Activated naive CD4-positive, alpha-beta T cell treated with anti-CD3 and anti-CD28 coated beads, Interleukin-2, amount 10 ng/mL, durations not matched to agents 7 days and 5 days (primary cell): ENCODE measurements around the gene ATXN7L3.
A peak's percentile ranks its signal among the peaks of the same experiment; 100 is the strongest.
"Not testable (repeated sequence)": the region's sequence is repeated elsewhere in the genome, so short reads cannot be mapped to it uniquely, and the experiment has no call there.

Experiments
- CTCF ChIA-PET: fragments of 350-600 bp; sonication (Branson Sonifier 250); formaldehyde crosslinking; loops from one replicate; lab custom pipeline; 2021; ENCODE audit warnings: antibody characterized with exemption; lab: Charles Lee
- DNase-seq: peaks from one replicate; pipeline ENCODE4 v3.0.0-alpha.2; 2020
- H3K27ac Mint-ChIP-seq: one replicate; pipeline ENCODE4 v1.8.0; 2021; ENCODE audit warnings: mild to moderate bottlenecking, moderate library complexity, mixed read lengths
- H3K27me3 Mint-ChIP-seq: one replicate; pipeline ENCODE4 v1.8.0; 2021; ENCODE audit warnings: mild to moderate bottlenecking, mixed read lengths
- H3K36me3 Mint-ChIP-seq: one replicate; pipeline ENCODE4 v1.8.0; 2021; ENCODE audit warnings: mixed read lengths
- H3K4me1 Mint-ChIP-seq: one replicate; pipeline ENCODE4 v1.8.0; 2021; ENCODE audit warnings: mixed read lengths
- H3K4me3 Mint-ChIP-seq: one replicate; pipeline ENCODE4 v1.8.0; 2021; ENCODE audit warnings: mild to moderate bottlenecking, moderate library complexity, mixed read lengths
- H3K9me3 Mint-ChIP-seq: one replicate; pipeline ENCODE4 v1.8.0; 2021; ENCODE audit warnings: mixed read lengths

Gene ATXN7L3

GRCh38 chr17:44164476-44164875 lies 35.2 kb downstream of the ATXN7L3 start:
- no peaks in the 10 kb centered on the region for H3K9me3 Mint-ChIP-seq

GRCh38 chr17:44159519-44160210 lies 40.0 kb downstream of the ATXN7L3 start:
- no peak overlapping the region for H3K4me3 Mint-ChIP-seq
- no peaks in the 10 kb centered on the region for H3K9me3 Mint-ChIP-seq
- CTCF ChIA-PET: no interaction called here
- DNase-seq: no peak
- no peaks in the 10 kb centered on the region for H3K4me1 Mint-ChIP-seq
- no peak overlapping the region for H3K27ac Mint-ChIP-seq
- H3K36me3 Mint-ChIP-seq: peaks cover 19% of the 10 kb centered on the region
- no peaks in the 10 kb centered on the region for H3K27me3 Mint-ChIP-seq

More at GRCh38 chr17:44164476-44164875, 35.2 kb downstream of the ATXN7L3 start:
- Mint-ChIP-seq H3K27ac (no peak overlapping the region), H3K4me3 (no peak overlapping the region), H3K36me3 (peaks cover 8% of the 10 kb centered on the region), H3K27me3 (no peaks in the 10 kb centered on the region), H3K4me1 (peaks cover 5% of the 10 kb centered on the region)
- CTCF ChIA-PET: interaction anchor here (1.2 kb wide), 1 partner anchor 13 kb away, joined by 3 read pairs; no protein-coding TSS in a partner anchor
- DNase-seq: no peak

DNA sequence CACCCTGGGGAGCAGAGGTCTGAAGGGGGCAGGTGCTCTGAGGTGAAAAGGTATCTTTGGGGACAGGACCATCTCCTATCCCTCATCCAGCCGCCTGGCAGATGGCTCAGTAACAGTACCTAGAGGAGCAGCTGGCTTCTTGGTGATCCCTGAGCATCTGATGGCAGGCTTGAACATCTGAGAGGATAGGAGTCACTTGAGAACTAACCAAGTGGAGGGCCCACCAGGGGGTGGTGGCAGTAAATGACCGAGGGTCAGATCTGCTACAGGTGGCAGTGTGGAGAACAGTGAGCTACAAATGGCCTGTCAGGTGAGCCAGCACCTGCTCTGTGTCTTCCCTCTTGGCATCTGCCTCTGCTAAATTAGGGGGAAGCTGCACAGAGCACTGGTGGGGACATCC lies 44.2 kb downstream of the ATXN7L3 start:
- H3K9me3 Mint-ChIP-seq: no peaks in the 10 kb centered on the region
- CTCF ChIA-PET: interaction anchor here (0.7 to 1.2 kb wide), 2 partner anchors 12 to 446 kb away, joined by 3 to 4 read pairs; no protein-coding TSS in a partner anchor
- H3K4me1 Mint-ChIP-seq: peaks cover 10% of the 10 kb centered on the region
- no peak for DNase-seq
- H3K27ac Mint-ChIP-seq: peak overlapping the region; percentile 40
- no peaks in the 10 kb centered on the region for H3K27me3 Mint-ChIP-seq
- peaks cover 22% of the 10 kb centered on the region for H3K36me3 Mint-ChIP-seq
- no peak overlapping the region for H3K4me3 Mint-ChIP-seq

DNA sequence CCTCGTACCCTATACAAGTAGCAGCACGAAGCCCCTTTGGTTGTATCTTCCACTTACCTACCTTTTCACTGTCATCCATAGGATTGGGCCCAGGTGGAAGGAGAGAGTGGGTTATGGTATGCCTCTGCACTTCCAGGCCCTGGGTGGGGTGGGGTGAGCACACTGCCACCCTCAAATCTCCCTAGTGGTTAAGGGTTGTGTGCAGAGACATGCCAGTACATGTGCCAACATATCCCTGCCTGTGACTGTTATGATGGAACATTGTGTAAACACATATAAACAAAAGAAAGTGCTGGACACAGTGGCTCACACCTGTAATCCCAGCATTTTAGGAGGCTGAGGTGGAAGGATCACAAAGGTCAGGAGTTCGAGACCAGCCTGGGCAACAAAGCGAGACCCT lies 46.8 kb downstream of the ATXN7L3 start:
- peaks cover 29% of the 10 kb centered on the region for H3K36me3 Mint-ChIP-seq
- no peak overlapping the region for H3K4me3 Mint-ChIP-seq
- DNase-seq: no peak
- peaks cover 16% of the 10 kb centered on the region for H3K4me1 Mint-ChIP-seq
- no peaks in the 10 kb centered on the region for H3K9me3 Mint-ChIP-seq
- no peaks in the 10 kb centered on the region for H3K27me3 Mint-ChIP-seq
- CTCF ChIA-PET: no interaction called here
- H3K27ac Mint-ChIP-seq: peak overlapping the region; percentile 55

- Mint-ChIP-seq H3K4me1 (peaks cover 16% of the 10 kb centered on the region), H3K27me3 (no peaks in the 10 kb centered on the region), H3K27ac (peak overlapping the region; percentile 21), H3K9me3 (no peaks in the 10 kb centered on the region), H3K36me3 (peaks cover 32% of the 10 kb centered on the region), H3K4me3 (no peak overlapping the region)
- DNase-seq: no peak
- CTCF ChIA-PET: interaction anchor here (1.1 to 3.7 kb wide), 5 partner anchors 8 to 66 kb away, joined by 3 to 17 read pairs (median 6); partner anchors contain the start of gene TMUB2
These were observed 49.8 kb downstream of the ATXN7L3 start for GRCh38 chr17:44149750-44150329.

GRCh38 chr17:44149066-44149465 lies 50.6 kb downstream of the ATXN7L3 start:
- not testable (repeated sequence) for H3K4me3 Mint-ChIP-seq, DNase-seq, H3K27ac Mint-ChIP-seq, H3K27me3 Mint-ChIP-seq, H3K9me3 Mint-ChIP-seq
- CTCF ChIA-PET: interaction anchor here (0.6 to 3.7 kb wide), 3 partner anchors 19 to 108 kb away, joined by 4 to 17 read pairs (median 4); no protein-coding TSS in a partner anchor
- Mint-ChIP-seq H3K4me1 (peaks cover 16% of the 10 kb centered on the region), H3K36me3 (peaks cover 30% of the 10 kb centered on the region)

DNA sequence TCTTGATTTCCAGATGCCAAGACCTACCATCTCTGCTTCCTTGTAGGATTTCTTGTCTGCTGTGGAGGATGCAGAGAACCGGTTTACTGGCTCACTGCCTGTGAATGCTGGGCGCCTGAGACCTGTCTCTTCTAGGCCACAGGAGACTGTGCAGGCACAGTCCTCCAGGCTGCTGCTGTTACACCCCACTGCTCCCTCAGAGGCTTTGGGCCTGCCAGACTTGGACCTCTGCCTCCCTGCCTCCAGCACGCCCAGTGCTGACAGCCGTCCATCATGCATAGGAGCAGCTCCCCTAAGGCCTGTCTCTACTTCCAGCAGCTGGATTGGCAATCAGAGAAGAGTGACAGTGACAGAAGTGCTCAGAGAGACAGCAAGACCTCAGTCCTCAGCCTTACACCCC lies 51.9 kb downstream of the ATXN7L3 start:
- Mint-ChIP-seq H3K36me3 (peaks cover 28% of the 10 kb centered on the region), H3K27ac (no peak overlapping the region), H3K4me3 (no peak overlapping the region), H3K4me1 (peaks cover 16% of the 10 kb centered on the region), H3K9me3 (no peaks in the 10 kb centered on the region), H3K27me3 (no peaks in the 10 kb centered on the region)
- no peak for DNase-seq
- CTCF ChIA-PET: no interaction called here

DNA sequence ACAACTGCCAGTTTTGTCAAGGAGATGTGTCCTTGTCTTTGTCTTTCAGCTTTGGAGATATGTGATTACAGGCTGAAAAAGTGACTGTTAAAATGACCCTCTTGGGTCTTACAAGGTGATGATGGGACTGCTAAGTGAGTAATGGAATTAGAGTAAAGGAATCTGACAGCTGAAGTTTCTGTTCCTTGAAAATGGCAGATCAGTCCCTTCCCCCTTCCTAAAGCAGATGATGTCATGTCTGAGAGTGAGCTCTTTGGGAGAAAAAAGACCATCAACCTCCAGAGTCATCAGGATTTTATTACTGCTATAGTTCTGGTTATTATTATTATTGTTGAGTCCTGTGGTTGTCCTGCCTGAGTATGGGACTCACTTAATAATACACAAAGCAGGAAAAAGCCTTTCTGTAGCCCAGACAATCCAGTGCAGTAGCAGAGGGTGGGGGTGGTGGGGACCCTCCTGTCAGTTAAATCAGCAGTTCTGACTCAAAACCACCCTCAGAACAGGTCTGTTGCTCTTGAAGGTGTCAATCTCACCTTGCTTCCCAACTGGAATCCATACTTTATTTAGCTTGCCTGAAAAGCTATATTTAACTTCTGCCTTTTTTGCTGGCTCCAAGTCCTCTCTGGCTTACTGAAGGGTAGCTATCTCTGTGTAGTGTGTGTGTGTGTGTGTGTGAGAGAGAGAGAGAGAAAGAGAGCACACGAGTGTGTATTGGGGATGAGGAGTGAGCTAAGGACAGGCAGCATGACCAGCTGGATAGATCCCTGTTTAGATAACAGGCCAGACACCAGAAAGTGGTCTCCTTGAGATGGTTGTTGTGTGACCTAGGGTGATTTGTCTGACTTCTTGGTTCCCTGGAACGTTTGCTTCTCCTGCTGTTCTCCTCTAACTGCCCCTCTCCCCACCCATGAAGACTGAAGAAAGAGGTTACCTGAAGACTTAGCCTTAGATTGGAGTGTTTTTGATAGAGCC lies 53.0 kb downstream of the ATXN7L3 start:
- DNase-seq: no peak
- peaks cover 22% of the 10 kb centered on the region for H3K4me1 Mint-ChIP-seq
- no peak overlapping the region for H3K4me3 Mint-ChIP-seq
- peaks cover 25% of the 10 kb centered on the region for H3K36me3 Mint-ChIP-seq
- no peaks in the 10 kb centered on the region for H3K27me3 Mint-ChIP-seq
- no peaks in the 10 kb centered on the region for H3K9me3 Mint-ChIP-seq
- CTCF ChIA-PET: interaction anchor here (1.2 kb wide), 1 partner anchor 22 kb away, joined by 4 read pairs; no protein-coding TSS in a partner anchor
- H3K27ac Mint-ChIP-seq: no peak overlapping the region

GRCh38 chr17:44144966-44145739 lies 54.5 kb downstream of the ATXN7L3 start:
- H3K27ac Mint-ChIP-seq: no peak overlapping the region
- H3K4me1 Mint-ChIP-seq: peaks cover 22% of the 10 kb centered on the region
- CTCF ChIA-PET: interaction anchor here (1.0 to 1.2 kb wide), 2 partner anchors 23 to 65 kb away, joined by 4 read pairs; no protein-coding TSS in a partner anchor
- no peaks in the 10 kb centered on the region for H3K9me3 Mint-ChIP-seq
- H3K36me3 Mint-ChIP-seq: peaks cover 23% of the 10 kb centered on the region
- no peak for DNase-seq
- H3K27me3 Mint-ChIP-seq: no peaks in the 10 kb centered on the region
- H3K4me3 Mint-ChIP-seq: no peak overlapping the region

DNA sequence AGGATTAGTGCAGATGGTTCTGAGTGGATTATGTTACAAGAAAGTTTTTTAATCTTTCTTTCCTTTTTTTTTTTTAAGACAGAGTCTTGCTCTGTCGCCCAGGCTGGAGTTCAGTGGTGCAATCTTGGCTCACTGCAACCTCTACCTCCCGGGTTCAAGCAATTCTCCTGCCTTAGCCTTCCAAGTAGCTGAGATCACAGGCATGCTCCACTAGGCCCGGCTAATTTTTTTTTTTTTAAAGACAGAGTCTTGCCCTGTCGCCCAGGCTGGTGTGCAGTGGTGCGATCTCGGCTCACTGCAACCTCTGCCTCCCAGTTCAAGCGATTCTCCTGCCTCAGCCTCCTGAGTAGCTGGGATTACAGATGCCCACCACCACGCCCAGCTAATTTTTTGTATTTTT lies 55.8 kb downstream of the ATXN7L3 start:
- H3K4me1 Mint-ChIP-seq: peaks cover 17% of the 10 kb centered on the region
- DNase-seq, H3K9me3 Mint-ChIP-seq, H3K27me3 Mint-ChIP-seq, H3K4me3 Mint-ChIP-seq, CTCF ChIA-PET: not testable (repeated sequence)
- peaks cover 16% of the 10 kb centered on the region for H3K36me3 Mint-ChIP-seq
- peak overlapping the region; percentile 5 for H3K27ac Mint-ChIP-seq
